Muscle layer of colon (tissue), 2 donors: ENCODE measurements around the gene IL1F10.
"Not testable (repeated sequence)": the region's sequence is repeated elsewhere in the genome, so short reads cannot be mapped to it uniquely, and the experiment has no call there.

ENCODE experiments used
- H3K27ac ChIP-seq: one replicate; pipeline ENCODE4 v1.7.0; 2013; ENCODE audit warnings: low read depth, mild to moderate bottlenecking, low read length, moderate library complexity
- H3K27me3 ChIP-seq, 2 donors: one replicate each; pipeline ENCODE4 v1.7.0; 2013; ENCODE audit warnings: low read length in 2 of 2, mild to moderate bottlenecking in 2 of 2; ENCODE audit not compliant: insufficient read depth in 2 of 2, control insufficient read depth in 1 of 2
- H3K36me3 ChIP-seq: one replicate; pipeline ENCODE4 v1.7.0; 2013; ENCODE audit warnings: mild to moderate bottlenecking, low read length; ENCODE audit not compliant: insufficient read depth
- H3K4me1 ChIP-seq: one replicate; pipeline ENCODE4 v1.7.0; 2013; ENCODE audit warnings: mild to moderate bottlenecking, low read length; ENCODE audit not compliant: insufficient read depth
- H3K4me3 ChIP-seq, 2 donors: one replicate each; pipeline ENCODE4 v1.7.0; 2013; ENCODE audit warnings: low read length in 2 of 2, low read depth in 1 of 2, mild to moderate bottlenecking in 1 of 2, moderate library complexity in 1 of 2
- H3K9ac ChIP-seq: one replicate; pipeline ENCODE4 v1.7.0; 2013; ENCODE audit warnings: low read length
- H3K9me3 ChIP-seq: one replicate; pipeline ENCODE4 v1.7.0; 2013; ENCODE audit warnings: mild to moderate bottlenecking, low read length
- donor health status: abdominal sarcoma.
- donor health status: Adenocarcinoma of cecum.

IL1F10 gene

DNA sequence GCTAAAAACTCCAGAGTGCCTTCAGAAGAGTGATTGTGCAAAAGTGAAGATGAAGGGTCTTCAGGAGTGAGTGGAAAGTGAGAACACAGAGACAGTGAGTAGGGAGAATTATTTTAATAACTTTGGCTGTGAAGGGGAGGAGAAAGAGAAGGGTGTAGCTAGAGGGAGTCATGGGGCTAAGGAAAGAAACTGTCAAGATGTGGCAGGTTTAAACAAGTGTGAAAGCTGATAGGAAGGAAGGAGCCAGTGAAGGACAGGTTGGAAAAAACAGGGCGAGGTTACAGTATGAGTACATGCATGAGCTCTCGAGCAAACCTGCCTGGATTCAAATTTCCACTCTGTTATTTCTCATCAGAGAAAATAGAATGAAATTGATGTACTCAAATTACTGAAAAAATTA, 17.8 kb downstream of the IL1F10 start:
- Histone ChIP-seq H3K9ac (no peak overlapping the region), H3K4me3 (no peak overlapping the region), H3K4me1 (no peaks in the 10 kb centered on the region), H3K9me3 (no peaks in the 10 kb centered on the region), H3K36me3 (no peaks in the 10 kb centered on the region), H3K27me3 (no peaks in the 10 kb centered on the region), H3K27ac (no peak overlapping the region)

DNA sequence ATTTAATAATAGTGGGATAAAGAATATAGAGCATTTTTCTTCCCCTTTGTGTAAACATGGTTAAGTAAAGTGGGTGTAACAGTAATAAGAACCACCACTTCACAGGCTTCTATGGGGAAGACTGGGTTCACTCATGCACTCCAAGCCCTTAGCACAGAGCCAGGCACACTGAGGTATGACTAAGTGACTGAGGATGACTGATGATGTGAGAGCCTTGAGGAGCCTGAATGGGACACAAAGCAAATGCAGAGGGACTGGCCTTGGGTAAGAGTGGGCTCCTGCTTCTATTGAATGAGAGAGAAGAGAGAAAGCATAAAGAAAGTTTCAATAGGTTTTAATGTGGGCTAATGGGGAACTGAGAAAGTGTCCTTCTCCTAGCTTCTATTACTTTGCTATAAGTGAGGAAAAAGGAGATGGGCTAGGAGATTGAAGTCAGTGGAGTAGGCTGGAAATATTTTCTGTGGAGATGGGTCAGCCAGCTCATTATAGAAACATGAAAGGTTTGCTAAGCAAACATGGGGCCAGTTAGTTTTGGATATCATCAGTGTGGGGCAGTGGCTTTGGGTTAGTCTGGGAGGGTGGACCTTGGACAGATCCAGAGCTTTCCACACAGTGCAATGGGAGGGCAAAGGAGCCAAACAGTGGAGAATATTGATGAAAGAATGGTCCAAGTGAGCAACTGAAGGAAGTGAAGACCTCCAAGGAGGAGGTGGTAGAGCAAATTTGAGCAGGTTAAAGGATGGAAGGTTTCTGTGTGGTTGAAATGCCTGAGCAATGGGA, 20.6 kb downstream of the IL1F10 start:
- Histone ChIP-seq H3K9me3 (no peaks in the 10 kb centered on the region), H3K4me3 (no peak overlapping the region), H3K27ac (no peak overlapping the region), H3K9ac (no peak overlapping the region), H3K36me3 (no peaks in the 10 kb centered on the region), H3K4me1 (no peaks in the 10 kb centered on the region), H3K27me3 (no peaks in the 10 kb centered on the region)

DNA sequence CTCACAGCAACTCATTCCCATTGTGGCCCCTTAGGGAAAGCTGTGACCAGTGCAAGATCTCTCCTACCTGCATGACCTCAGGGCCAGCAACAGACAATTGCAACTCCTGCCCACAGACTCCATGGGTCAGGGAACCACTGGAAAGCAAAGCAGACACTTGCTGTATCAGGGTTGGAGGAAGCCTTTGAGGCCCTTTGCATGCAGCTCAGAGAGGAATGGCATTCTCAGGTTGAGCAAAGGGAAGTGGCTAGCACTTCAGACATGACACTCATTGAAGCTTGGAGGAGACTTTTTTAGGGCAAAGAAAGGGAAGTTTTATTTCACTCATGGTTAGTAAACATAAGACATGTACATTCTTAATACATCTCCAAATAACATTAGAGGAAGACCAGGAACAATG, 22.1 kb downstream of the IL1F10 start:
- Histone ChIP-seq H3K27me3 (no peaks in the 10 kb centered on the region), H3K36me3 (no peaks in the 10 kb centered on the region), H3K9me3 (no peaks in the 10 kb centered on the region), H3K4me1 (no peaks in the 10 kb centered on the region), H3K27ac (no peak overlapping the region), H3K9ac (no peak overlapping the region), H3K4me3 (no peak overlapping the region)

DNA sequence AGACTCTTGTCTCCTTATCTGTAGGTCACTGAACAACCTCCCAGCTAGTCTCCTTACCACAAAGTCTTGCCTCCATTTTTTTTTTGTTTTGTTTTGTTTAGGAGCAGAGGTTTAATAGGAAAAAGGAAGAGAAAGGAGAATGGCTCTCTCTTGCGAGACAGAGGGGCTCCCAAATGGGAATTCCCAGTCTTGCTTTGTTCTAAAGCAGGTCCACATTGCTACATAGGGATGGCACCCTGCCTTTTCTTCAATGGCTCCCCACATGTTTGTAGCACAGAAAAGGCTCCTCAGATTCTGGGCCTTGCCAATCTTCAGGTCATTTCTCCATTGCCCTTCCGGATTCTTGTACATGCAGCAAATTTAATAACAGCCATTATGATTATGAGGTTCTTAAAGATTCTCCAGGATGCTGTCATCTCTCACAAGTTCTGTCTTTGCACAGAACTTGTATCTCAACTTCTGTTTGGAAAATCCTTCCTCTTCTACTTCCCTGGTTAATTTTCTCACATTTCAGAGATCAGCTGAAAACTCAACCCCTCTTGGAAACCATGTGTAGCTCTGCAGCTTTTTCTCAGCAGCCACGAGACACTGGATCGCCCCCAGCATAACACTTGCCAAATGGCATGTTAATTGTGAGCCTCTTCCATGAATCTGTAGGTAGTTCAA, 23.6 kb downstream of the IL1F10 start:
- Histone ChIP-seq H3K27me3 (no peaks in the 10 kb centered on the region), H3K27ac (no peak overlapping the region), H3K4me1 (no peaks in the 10 kb centered on the region), H3K4me3 (no peak overlapping the region), H3K36me3 (no peaks in the 10 kb centered on the region), H3K9ac (no peak overlapping the region), H3K9me3 (no peaks in the 10 kb centered on the region)

DNA sequence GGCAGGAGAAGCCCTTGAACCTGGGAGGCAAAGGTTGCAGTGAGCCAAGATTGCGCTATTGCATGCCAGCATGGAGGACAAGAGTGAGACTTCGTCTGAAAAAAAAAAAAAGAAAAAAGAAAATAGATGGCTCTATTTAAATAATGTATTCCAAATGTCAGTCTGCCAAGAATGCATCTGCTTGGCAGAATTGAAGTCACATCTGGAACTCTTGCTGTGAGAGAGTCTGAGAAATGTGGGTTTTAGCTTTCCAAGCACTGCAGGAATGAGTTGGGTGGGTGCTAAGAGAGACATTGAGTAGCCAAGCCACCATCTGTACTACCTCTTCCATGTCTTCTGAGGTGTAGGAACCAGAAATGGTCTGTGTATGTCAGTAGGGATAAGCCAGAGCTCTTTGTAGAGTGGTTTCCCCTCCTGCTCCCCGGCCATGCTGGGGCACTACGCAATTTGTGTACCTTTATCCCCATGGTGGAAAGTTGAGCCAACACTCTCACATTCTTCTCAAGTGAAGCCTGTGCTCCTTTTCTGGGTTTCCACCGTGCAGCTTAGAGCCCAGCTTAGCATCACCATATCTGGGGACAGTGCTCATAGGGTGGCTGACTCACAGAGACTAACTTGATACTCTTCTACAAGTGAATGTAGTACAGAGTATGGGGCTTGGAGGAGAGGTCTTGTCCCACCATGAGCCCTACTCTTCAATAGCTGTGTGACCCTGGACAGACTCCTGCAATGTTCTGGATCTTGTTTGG, 25.3 kb downstream of the IL1F10 start:
- H3K4me3 ChIP-seq, result no peak overlapping the region
- H3K9me3 ChIP-seq, result no peaks in the 10 kb centered on the region
- H3K36me3 ChIP-seq, result no peaks in the 10 kb centered on the region
- H3K4me1 ChIP-seq, result no peaks in the 10 kb centered on the region
- H3K27ac ChIP-seq, result no peak overlapping the region
- no peaks in the 10 kb centered on the region for H3K27me3 ChIP-seq
- H3K9ac ChIP-seq, result no peak overlapping the region

DNA sequence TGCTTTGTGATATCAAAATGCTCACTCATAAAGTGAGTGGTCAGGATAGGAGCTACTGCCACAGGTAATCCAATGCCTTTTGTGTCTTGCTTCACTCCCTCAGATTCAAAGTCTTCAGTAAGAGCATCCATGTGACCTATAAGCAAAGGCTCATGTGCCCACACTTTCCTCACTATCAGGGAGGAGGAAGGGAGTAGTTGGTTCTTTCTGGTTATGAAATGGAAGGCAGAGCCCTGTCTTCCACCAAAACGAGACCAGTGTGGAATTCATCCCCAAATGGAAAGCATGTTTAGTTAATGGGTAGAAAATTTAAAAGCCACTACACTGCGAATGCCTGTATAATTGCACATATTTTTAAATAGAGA, 25.8 kb downstream of the IL1F10 start:
- Histone ChIP-seq H3K4me3 (no peak overlapping the region), H3K9me3 (no peaks in the 10 kb centered on the region), H3K27me3 (no peaks in the 10 kb centered on the region), H3K4me1 (no peaks in the 10 kb centered on the region), H3K9ac (no peak overlapping the region), H3K27ac (no peak overlapping the region), H3K36me3 (no peaks in the 10 kb centered on the region)

DNA sequence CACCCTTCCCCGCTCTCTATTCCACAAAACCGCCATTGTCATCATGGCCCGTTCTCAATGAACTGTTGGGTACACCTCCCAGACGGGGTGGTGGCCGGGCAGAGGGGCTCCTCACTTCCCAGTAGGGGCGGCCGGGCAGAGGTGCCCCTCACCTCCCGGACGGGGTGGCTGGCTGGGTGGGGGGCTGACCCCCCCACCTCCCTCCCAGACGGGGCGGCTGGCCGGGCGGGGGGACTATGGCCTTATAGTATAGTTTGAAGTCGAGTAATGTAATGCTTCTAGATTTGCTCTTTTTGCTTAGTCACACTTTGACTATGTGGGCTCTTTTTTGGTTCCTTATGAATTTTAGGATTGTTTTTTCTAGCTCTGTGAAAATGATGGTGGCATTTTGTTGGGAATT, 28.5 kb downstream of the IL1F10 start:
- not testable (repeated sequence) for H3K36me3 ChIP-seq, H3K27ac ChIP-seq, H3K4me1 ChIP-seq

DNA sequence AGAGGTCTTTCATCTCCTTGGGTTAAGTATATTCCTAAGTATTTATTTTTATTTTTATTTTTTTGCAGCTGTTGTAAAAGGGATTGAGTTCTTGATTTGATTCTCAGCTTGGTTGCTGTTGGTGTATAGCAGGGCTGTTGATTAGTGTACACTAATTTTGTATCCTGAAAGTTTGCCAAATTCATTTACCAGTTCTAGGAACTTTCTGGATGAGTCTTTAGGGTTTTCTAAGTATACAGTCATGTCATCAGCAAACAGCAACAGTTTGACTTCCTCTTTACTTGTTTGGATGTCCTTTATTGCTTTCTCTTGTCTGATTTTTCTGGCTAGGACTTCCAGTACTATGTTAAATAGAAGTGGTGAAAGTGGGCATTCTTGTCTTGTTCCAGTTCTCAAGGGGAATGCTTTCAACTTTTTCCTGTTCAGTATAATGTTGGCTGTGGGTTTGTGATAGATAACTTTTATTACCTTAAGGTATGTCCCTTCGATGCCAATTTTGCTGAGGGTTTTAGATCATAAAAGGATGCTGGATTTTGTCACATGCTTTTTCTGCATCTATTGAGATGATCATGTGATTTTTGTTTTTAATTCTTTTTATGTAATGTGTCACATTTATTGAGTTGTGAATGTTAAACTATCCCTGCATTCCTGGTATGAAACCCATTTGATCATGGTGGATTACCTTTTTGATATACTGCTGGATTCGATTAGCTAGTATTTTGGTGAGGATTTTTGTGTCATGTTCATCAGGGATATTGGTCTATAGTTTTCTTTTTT, 29.3 kb downstream of the IL1F10 start:
- H3K27ac ChIP-seq, H3K27me3 ChIP-seq, H3K36me3 ChIP-seq, H3K4me1 ChIP-seq, H3K9ac ChIP-seq, H3K4me3 ChIP-seq, H3K9me3 ChIP-seq: not testable (repeated sequence)

More for the DNA sequence above, 28.5 kb downstream of the IL1F10 start:
- H3K4me3 ChIP-seq, H3K9ac ChIP-seq, H3K9me3 ChIP-seq, H3K27me3 ChIP-seq: not testable (repeated sequence)

DNA sequence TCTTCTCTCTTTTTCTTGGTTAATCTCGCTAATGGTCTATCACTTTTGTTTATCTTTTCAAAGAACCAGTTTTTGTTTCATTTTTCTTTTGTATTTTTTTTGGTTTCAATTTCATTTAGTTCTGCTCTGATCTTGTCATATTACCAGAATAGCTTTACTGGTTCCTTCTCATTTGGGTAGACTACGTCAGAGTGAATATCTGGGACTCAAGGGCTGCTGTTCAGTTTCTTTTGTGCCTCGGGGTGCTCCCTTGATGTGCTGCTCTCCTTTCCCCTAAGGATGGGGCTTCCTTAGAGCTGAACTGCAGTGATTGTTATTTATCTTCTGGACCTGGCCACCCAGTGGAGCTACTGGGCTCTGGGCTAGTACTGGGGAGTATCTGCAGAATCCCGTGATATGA, 30.3 kb downstream of the IL1F10 start:
- Histone ChIP-seq H3K27me3 (no peaks in the 10 kb centered on the region), H3K4me1 (no peaks in the 10 kb centered on the region), H3K9me3 (no peaks in the 10 kb centered on the region), H3K27ac (no peak overlapping the region), H3K4me3 (no peak overlapping the region), H3K9ac (no peak overlapping the region), H3K36me3 (no peaks in the 10 kb centered on the region)

DNA sequence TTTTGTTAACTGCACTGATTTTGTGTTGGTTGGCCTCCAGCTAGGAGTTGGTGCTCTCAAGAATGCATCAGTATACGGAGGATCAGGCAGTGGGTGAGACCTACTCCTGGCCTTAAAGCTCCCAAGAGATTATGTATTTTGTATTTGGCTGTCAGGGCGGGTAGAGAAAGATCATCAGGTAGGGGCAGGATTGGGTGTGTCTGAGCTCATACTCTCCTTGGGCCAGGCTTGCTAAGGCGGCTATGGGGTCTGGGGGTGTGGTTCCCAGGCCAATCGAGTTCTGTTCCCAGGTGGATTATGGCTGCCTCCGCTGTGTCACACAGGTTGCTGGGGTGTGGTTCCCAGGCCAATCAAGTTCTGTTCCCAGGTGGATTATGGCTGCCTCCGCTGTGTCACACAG, 30.8 kb downstream of the IL1F10 start:
- Histone ChIP-seq H3K4me1 (no peaks in the 10 kb centered on the region), H3K9me3 (no peaks in the 10 kb centered on the region), H3K36me3 (no peaks in the 10 kb centered on the region), H3K27ac (no peak overlapping the region), H3K4me3 (no peak overlapping the region), H3K27me3 (no peaks in the 10 kb centered on the region), H3K9ac (no peak overlapping the region)

DNA sequence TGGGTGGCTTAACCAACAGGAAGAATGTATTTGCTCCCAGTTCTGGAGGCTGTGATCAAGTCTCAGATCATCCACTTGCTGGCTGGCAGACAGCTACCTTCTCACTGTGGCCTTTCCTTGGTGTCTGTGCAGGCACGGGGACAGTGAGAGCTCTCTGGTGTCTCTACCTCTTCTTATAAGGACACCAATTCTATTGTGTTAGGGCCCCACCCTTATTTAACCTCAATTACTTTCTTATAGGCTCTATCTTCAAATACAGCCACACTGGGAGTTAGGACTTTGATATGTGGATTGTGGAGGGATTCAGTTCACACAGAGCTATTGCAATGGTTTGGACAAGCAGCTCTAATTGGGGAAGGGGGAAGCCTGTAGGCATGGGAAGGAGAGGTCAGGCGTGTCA, 34.4 kb downstream of the IL1F10 start:
- no peaks in the 10 kb centered on the region for H3K36me3 ChIP-seq
- no peak overlapping the region for H3K27ac ChIP-seq
- H3K4me1 ChIP-seq, result no peaks in the 10 kb centered on the region
- H3K9ac ChIP-seq, result no peak overlapping the region
- H3K4me3 ChIP-seq, result no peak overlapping the region
- no peaks in the 10 kb centered on the region for H3K27me3 ChIP-seq
- no peaks in the 10 kb centered on the region for H3K9me3 ChIP-seq
